IPS-11a (cell line): ENCODE data around the gene ZBTB38.

ENCODE experiments used
- H3K4me3 ChIP-seq: one replicate; pipeline ENCODE4 v1.5.1; 2013; ENCODE audit warnings: low read depth, low read length, control low read depth

ZBTB38 gene

DNA sequence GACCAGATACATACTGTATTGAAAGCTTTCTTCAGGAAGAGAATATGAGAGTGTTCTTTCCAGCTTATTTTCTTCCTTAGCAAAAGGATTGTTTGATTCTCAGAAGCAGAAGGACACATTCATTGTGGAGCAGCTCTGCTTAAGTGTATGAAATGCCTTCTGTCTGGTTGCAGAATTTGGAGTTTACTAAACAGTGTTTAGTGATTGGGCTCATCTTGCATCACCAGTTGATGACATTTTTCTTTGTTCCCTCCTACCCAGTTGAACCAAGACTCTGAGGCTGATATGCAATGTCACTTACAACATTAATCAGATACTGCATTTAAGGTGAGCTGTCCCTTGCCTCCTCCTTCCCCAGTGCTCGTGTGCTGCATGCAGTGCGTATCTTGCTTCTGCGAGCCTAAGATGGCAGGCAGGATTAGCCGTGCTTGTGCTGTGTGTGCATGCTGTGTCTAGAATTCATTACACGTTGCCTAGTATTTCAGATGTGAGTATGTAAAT lies 18.4 kb downstream of the ZBTB38 start:
- H3K4me3 ChIP-seq: no peak overlapping the region

DNA sequence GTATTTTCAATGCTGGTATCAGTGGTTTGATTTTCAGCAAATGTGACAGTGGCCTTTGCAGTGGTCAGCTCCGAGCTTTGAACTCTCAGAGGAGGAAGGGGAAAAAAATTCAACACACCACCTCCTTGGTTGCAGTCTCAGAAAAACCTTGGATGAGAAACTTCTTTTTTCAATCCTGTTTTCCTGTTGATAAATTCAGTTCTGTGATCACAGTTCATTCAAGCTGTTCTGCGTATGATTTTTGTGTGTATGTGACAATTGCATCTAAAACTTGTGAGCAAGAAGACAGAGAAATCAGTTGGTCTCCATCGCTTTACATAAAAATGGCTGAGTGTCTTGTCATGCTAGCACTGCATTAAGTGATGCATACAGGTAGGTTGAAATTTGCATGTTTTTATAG lies 19.2 kb downstream of the ZBTB38 start:
- H3K4me3 ChIP-seq: no peak overlapping the region

DNA sequence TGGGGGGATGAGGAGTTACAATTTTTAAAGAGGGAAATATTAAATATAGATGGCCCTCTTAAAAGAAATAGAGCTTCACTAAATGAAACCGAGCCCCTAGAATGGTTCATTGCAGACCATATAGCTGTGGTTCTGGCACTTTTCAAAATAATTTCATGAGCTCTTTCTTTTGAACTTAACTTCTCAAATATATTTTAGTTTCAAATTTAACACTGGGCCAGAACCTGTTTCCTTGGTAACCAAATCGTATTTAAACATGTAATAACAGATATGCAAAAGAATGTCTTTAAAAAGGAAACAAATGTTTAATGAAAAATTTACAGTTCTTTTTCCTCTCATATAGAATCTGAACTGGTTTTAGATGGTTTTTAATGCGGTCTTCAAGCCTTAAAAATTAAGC lies 20.1 kb downstream of the ZBTB38 start:
- H3K4me3 ChIP-seq: no peak overlapping the region

DNA sequence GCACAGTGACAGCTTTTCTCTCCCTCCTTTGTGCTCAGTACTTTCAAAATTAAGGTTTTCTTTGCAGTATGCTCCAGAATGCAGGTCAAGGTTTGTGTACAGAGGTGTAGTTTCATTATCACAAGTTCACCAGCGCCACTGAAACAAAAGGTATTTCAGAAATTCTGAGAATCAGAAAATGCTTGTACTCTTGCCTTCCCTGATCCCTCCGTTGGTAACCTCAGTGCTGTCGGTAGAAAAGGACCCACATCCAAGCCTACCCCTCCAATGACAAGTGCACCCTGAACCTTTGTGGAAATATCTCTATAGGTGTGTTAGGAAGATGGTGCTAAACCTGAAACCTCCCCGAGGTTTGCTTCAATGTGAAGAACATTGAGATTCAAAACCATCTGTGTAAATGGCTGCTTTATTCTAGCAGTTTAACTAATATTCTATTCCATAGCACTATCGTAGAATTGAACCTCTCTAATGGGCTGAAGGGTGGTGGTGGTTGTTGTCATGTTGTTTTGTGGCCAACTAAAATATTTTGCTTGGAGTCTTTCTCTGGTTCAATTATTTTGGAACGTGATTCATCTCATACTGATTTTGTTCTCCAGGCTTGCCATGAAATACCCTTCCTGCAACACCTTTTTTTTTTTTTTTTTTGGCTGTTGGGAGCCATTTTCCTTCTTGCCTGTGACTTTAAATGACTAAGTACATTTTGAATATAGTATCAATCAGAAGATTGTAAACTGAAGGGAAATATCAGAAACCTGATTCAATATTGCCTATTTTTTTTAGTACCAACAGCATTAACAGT lies 20.7 kb downstream of the ZBTB38 start:
- no peak overlapping the region for H3K4me3 ChIP-seq

DNA sequence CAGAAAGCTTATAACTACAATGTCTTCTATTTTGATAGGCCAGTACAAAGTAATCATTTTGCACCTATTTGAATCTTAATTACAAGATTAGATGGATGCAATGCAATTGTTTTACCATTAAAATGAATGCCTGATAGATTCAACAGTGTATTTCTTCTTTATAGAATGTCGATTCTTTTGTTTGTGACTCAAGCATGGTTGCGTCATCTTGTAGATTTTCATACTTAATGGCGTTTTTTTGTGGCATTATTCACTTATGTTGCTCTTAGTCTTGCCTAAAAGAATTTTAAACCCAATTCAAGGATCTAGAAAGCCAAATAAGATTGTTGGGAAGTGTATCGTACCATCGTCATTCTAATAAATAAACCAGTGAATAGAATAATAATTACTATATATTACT lies 21.4 kb downstream of the ZBTB38 start:
- no peak overlapping the region for H3K4me3 ChIP-seq

DNA sequence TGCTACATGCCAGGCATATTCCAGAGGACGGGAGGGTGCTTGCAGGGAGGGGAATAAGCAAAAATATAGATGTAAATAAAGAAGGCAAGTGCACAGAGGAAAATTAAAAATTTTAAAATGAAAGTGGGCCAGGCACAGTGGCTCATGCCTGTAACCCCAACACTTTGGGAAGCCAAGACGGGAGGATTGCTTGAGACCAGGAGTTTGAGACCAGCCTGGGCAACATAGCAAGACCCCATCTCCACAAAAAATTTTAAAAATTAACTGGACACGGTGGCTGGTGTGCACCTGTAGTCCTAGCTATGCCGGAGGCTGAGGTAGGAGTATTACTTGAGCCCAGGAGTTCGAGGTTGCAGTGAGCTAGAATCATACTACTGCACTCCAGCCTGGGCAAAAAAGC lies 22.4 kb downstream of the ZBTB38 start:
- H3K4me3 ChIP-seq: no peak overlapping the region

DNA sequence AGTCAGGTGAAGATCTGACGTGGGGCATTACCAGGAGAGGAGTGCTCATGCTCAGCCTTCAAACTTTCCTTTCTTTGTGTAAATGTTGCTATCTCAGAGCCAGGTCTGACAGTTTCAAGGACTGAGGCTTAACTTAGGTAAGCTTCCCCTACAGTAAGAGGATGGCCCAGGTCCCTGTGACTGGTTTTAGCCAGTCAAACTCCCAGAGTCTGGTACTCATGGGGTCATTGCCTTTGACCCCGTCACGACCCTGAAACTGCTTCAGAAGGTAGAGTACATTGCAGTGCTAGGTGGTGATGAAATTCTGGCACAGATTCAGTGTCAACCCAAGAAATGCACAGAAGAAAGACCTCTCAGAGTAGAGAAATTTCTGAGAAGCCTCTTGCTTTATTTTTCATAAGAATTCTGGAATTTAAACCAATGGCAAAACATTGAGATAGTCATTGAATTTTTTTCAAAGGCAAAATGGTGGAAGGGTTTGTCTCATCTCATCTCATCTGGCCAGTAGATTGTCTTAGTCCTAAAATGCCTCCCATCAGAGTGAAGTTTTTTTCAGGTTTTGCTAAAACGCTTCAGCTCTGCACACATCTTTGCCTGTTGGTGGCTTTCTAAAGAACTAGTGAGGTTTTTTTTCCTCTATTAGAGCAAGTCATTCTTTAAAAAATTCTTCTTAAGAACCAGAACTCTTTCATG lies 23.1 kb downstream of the ZBTB38 start:
- H3K4me3 ChIP-seq: no peak overlapping the region

DNA sequence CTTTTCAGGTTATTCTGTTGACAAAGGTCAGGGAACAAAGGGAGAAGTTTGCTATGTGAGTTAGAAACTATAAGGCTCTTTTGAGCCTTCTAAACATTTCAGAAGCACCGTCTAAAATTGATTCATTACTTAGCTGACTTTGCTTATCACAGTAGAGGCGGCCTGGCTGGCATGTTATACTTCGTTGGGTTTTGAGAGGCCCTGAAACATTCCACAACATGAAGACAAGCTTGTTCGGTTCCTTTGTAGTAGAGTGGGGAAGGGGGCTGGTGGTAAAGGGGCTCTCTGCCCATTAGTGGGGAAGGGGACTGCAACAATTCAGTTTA lies 23.6 kb downstream of the ZBTB38 start:
- no peak overlapping the region for H3K4me3 ChIP-seq

DNA sequence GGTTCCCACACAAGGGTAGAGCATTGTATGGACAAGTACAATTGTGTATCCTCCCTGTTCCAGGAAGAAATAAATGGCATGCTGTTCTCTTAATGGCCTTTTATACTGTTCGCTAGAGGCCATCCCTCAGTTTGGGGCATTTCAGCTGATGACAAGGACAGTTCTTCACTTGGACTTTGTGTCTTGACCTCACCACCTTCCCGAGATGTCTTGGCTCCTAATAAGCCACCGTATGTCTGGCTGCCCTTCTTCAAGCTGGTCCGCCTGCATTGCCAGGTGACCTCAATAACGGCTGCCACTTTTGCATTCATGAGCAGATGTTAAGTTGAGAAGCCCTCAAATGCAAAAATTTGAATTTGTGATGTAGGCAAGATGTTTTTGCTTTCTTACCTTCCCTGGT lies 24.1 kb downstream of the ZBTB38 start:
- no peak overlapping the region for H3K4me3 ChIP-seq

DNA sequence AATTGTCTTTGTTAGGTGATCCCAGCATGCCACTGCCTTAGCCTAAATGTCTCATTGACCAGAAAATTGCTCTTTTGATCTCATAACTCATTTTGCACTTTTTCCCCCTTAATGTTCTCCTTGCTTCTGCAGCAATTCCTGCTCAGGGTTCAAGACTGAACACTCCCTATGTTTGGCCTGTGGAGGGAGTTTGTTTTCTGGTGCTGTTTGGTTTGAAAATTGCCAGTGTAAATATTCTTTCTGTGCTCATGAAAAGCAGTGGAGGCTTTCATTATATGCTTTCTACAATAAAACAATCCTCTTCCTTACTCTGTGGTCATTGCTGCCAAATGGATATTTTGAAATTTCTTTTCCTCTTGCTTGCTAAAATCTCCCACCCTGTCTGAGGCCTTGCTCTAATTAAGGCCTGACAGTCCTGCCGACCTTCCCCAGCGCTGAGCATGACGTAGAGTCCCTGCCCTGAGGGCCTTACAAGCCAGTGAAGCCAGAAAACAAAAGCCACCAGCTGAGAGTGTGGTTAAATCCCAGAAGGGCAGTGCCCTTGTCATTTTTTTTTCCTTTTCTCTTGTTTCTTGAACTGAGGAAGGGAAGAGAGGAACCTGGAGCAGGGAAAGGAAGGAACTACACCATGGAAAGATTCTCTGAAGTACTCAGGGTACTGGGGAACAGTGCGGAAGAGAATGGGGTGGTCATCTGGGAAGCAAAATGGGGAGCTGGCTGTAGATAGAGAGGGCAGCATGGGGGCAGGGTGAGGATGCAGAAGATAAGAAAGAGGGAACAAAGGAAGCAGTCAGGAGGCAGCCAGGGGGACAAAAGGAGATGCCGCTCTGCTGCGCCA lies 24.8 kb downstream of the ZBTB38 start:
- H3K4me3 ChIP-seq: no peak overlapping the region

DNA sequence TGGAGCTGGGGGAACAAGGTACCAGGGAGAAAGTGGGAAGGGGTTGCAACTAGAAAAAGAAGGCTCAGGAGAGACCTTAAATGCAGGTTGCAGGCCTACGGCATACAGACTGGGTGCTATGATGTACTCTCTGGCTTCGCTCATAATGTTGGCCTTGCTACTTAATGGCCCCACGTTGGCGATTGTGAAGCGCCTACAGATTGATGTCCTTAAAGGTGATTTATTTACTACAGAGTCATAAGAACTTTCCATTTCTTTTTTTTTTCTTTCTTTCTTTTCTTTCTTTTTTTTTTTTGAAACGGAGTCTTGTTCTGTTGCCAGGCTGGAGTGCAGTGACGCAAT lies 25.4 kb downstream of the ZBTB38 start:
- no peak overlapping the region for H3K4me3 ChIP-seq

DNA sequence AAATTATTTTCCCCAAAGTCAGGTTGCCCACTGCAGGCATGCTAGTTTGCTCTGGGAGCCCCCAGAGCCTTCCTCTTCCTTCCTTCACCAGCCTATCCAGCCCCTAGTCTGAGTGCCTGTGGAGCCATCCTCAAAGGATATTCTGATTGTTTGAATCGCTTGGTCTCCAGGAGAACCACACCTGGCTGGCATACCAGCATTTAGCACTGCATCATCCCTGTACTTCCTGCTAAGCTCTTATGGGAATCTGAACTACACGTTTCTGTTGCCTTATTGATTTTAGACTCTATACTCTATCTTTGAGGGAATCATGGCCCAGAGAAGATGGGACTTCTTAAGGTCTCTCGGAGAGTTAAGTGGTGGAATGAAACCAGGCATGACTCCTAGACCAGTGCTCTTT lies 26.3 kb downstream of the ZBTB38 start:
- H3K4me3 ChIP-seq: no peak overlapping the region

DNA sequence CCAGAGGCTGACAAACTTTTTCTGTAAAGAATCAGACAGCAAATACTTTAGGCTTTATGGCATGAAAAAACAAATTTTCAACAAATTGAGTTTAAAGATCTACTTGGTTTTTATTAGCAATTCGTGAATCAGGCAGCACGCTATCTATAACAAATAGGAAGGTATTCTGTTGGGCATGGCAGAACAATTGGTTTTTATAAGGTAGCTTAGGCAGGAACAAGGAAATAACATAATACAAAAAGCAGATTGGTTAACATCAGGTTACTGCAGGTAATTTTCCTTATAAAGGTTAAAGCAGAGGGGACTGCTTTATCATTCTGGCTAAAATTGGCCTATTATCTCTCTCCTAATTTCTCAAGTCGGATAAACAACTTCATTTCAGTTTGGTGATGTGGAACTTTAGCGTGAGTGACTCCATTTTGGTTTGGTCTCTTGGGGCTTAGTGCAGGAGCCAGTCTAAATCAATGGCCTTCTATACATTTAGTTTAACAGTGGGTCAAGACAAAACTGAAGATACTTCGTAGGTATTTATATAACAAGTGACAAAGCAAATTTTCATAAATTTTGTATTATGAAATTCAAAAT lies 26.8 kb downstream of the ZBTB38 start:
- H3K4me3 ChIP-seq: no peak overlapping the region

DNA sequence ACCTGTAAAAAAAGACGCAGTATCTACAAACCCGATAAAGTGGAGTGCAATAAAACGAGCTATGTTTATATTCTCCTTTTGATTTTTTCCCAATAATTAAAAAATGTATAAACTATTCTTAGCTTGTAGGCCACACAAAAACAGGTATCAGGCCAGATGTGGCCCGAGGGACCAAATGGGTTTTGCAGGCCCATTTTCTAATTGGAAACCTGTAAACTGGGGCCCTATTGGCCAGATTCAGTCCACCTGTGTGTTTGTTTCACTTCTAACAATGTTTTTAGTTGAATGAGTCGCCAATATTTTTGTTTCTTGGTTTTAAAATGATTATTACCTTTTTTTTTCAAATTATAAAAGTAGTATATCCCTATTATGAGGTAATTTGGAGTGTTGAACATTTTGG lies 29.7 kb downstream of the ZBTB38 start:
- H3K4me3 ChIP-seq: no peak overlapping the region

DNA sequence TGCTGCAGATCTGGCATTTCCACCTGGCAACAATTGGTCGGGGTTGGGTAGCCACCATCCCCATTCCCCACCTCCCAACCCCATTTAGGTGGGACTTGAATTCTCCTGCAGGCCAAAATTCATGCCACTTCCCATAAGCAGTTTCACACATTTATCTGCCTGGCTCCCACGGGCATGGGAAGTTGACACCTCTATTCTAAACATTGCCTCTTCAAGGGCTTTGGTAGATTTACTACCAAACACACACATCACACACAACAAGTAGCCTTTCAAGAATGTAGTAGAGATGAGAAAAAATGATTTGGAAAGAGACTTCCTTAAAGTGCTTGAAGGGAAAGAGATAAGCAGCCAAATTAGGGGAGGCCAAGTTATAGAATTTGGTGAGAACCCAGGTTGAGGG lies 30.9 kb downstream of the ZBTB38 start:
- H3K4me3 ChIP-seq: no peak overlapping the region

DNA sequence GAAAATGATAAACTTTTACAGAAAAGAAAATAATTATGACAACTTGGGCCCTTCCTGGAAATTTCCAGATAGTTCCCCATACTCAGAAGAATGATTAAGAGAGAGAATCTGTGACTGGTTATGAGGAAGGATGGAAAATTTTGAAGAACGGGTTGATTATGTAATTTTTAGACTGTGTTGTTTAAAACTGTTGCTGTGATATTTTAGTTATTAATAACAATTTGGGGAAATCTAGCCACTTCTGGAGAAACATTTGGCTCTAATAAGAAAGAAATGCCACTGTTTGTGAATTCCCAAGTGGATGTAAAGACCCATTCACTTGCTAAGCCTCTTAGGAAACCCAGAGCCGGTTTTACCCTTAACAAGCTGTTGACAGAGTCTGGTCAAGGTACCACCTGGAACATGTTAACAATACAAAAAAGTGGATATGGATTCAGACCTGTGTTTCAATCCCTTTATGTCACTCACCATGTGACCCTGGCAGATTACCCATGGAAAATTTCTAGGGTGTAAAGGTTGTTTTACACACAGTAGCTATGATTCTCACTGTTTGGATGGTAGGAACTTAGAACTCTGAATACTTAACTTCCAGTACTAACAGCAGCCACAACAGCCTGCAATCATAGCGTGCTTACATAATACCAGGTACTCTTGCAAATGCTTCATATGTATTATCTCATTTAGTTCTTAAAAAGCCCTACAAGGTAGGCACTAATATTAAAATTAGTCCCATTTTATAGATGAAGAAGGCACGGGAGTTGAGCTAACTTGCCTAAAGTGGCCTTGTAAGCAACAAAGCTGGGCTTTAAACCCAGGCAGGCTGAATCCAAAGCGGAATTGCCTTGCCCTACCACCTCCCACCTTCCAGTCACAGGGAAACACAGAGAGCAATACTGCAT lies 32.0 kb downstream of the ZBTB38 start:
- H3K4me3 ChIP-seq: no peak overlapping the region

DNA sequence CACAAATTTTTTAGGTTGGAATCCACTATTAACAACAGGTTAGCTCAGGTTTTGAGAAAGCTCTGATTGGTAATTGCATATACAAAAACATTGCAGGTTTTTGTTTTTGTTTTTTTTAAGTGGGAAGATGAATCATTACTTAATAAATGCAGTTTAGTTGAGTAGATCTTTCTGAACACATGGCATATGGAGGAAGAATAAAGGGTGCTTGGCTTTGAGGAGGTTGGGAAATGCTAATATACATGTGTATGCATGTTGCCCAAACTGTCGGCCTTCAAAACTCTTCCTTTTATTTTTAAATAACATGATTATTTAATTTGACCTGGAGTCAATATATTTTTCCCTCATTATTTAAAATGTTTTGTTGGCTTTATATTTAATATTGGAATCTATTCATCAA lies 32.8 kb downstream of the ZBTB38 start:
- H3K4me3 ChIP-seq: no peak overlapping the region

DNA sequence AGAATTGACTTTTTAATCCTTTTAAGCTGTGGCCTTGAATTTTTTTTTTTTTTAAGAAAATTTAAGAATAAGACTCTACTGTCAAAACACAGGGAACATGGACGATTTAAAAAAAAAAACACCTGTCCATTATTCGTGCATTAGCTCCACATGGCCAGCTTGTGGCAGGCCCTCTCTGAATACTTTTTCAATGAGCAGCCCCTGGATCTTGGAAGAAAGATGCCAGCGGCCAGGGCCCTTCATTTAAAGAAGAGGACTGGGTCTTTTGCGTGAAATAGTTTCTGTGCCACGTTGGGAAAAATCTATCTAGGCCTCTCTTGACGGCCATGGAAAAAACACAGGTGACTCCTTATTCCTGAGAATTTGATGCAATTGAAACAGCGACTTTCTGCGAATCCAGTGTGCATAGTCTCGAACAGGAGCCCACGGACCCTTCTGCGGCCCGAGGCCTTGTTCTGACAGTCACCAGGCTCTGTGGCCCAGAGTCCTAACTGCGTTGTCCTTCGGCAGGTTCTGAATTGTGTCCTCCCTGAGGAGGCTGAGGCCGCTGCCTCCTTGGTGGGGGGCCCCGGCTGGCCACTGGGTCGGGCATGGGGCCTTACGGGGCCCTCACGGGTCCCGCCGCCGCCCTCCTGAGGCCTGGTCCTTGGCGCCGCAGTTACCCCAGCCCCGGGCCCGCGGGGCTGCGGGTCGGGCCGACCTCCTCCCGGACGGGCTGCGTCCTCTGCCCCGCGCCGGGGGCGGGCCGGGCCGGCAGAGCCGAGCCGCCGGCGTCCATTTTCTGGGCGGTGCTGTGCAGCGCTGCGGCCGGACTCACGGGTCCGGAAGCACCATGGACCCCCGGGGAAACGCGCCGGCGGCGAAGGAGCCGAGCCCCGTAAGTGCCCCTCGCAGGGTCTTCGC lies 33.5 kb downstream of the ZBTB38 start:
- peak overlapping the region; percentile 62 for H3K4me3 ChIP-seq

DNA sequence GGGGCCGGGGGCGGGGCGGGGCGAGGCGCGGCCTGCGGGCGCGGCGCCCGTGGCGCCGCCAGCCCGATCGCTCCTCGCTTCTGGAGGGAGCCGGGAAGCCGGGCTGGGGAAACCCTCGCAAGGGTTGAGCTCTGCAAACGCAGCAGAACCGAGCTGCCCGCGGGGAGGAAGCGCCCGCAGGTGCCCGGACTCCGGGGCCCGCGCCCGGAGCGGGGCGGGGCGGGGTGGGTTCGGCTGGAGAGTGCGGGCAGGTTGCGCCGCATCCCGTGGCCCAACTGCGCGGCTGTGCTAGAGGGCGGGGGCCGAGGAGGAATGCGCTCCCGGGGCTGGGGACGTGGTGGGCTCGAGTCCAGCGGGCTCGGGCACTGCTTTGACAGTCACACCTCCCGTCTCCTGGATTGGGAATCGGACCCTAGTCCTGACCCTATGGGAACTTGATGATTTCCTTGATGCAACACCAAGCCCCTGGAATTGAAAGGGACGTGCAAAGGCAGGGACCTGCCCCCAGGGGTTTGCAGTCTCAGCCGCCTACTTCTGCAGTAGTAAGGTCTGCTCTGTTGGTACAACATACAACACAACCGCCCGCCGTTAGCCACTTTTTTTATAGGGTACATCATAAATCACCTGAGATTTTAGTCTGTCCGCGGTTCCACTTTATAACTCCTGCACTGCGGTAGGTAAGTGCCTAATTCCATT lies 34.3 kb downstream of the ZBTB38 start:
- H3K4me3 ChIP-seq: peak overlapping the region; percentile 62
